SK-N-SH (cell line): ENCODE results near the gene RASL10A. TPM values are rescaled to one million over a fixed set of nuclear protein-coding genes. Genes with fewer than 3 reads are reported as not detected.

Experiments
- CTCF ChIA-PET: fragments of 300-600, 350-600 bp; formaldehyde crosslinking; extraction: SDS; loops from one replicate; lab custom pipeline; 2021; lab: Yijun Ruan, JAX
- POLR2A ChIA-PET: fragments of 350-600 bp; sonication (Branson Sonifier 250); formaldehyde crosslinking; extraction: SDS; loops from one replicate; lab custom pipeline; 2020; ENCODE audit warnings: antibody characterized with exemption, inconsistent platforms; lab: Yijun Ruan, JAX
- DNase-seq: peaks from one replicate; pipeline ENCODE4 v3.0.0; 2012
- H2AFZ ChIP-seq: fragments of 200-600 bp; sonication (generic); 2 replicates; pipeline ENCODE4 v1.8.1; 2016; ENCODE audit warnings: antibody characterized with exemption, mild to moderate bottlenecking, low read depth
- H3F3A ChIP-seq: fragments of 200-600 bp; sonication (generic); replicated peaks from 2 replicates; pipeline ENCODE3; 2016; ENCODE audit warnings: antibody characterized with exemption, mild to moderate bottlenecking; ENCODE audit not compliant: insufficient read depth
- H3K27ac ChIP-seq, 2 experiments: fragments of 200-500 bp in 1 of 2; fragments of 200-600 bp in 1 of 2; sonication (Bioruptor generic) in 1 of 2; sonication (generic), shearing (Covaris generic) in 1 of 2; 2 replicates each; pipeline versions ENCODE4 v1.5.1 to v1.6.1; 2014 to 2016; ENCODE audit warnings: low read depth in 2 of 2, inconsistent platforms in 1 of 2, low read length in 1 of 2, mild to moderate bottlenecking in 1 of 2, mixed read lengths in 1 of 2
- H3K27me3 ChIP-seq: fragments of 200-600 bp; sonication (generic), shearing (Covaris generic); 2 replicates; pipeline ENCODE4 v1.6.1; 2016; ENCODE audit warnings: mixed run types; ENCODE audit not compliant: insufficient read depth
- H3K36me3 ChIP-seq, 2 experiments: fragments of 200-500 bp in 1 of 2; fragments of 200-600 bp in 1 of 2; sonication (Bioruptor generic) in 1 of 2; sonication (generic) in 1 of 2; replicated peaks in 1 of 2; 2 replicates each; pipeline versions ENCODE3 to v1.5.1; 2014 to 2016; ENCODE audit warnings: low read length in 1 of 2, mild to moderate bottlenecking in 1 of 2; ENCODE audit not compliant: insufficient read depth in 2 of 2, control insufficient read depth in 1 of 2
- H3K4me1 ChIP-seq, 2 experiments: fragments of 200-500 bp in 1 of 2; fragments of 200-600 bp in 1 of 2; sonication (Bioruptor generic) in 1 of 2; sonication (generic), shearing (Covaris generic) in 1 of 2; 2 replicates each; pipeline versions ENCODE4 v1.5.1 to v1.6.1; 2014 to 2016; ENCODE audit warnings: low read depth in 1 of 2, low read length in 1 of 2, mixed run types in 1 of 2; ENCODE audit not compliant: insufficient read depth in 2 of 2, control insufficient read depth in 1 of 2
- H3K4me2 ChIP-seq: fragments of 200-600 bp; sonication (generic), shearing (Covaris generic); 2 replicates; pipeline ENCODE4 v1.6.1; 2017; ENCODE audit warnings: mixed run types
- H3K4me3 ChIP-seq, 2 experiments: fragments of 200-500 bp in 1 of 2; fragments of 200-600 bp in 1 of 2; sonication (Bioruptor generic) in 1 of 2; sonication (generic), shearing (Covaris generic) in 1 of 2; 2 replicates each; pipeline versions ENCODE4 v1.5.1 to v1.8.1; 2014 to 2016; ENCODE audit warnings: low read depth in 2 of 2, inconsistent platforms in 1 of 2, low read length in 1 of 2, mild to moderate bottlenecking in 1 of 2, mixed read lengths in 1 of 2, moderate library complexity in 1 of 2
- H3K79me2 ChIP-seq: fragments of 200-600 bp; sonication (generic); 2 replicates; pipeline ENCODE4 v1.8.1; 2017; ENCODE audit warnings: mild to moderate bottlenecking; ENCODE audit not compliant: insufficient read depth
- H3K9ac ChIP-seq: fragments of 200-600 bp; sonication (generic); 2 replicates; pipeline ENCODE4 v1.6.1; 2017; ENCODE audit warnings: mixed run types
- H3K9me2 ChIP-seq: fragments of 200-600 bp; sonication (generic); 2 replicates; pipeline ENCODE4 v1.6.1; 2017; ENCODE audit warnings: mixed run types
- H3K9me3 ChIP-seq: fragments of 200-600 bp; sonication (generic); 2 replicates; pipeline ENCODE4 v1.6.1; 2017; ENCODE audit warnings: mixed run types, mild to moderate bottlenecking, moderate library complexity
- H4K20me1 ChIP-seq: fragments of 200-600 bp; sonication (generic); 2 replicates; pipeline ENCODE4 v1.6.1; 2017; ENCODE audit warnings: mild to moderate bottlenecking, mixed run types; ENCODE audit not compliant: insufficient read depth
- CHD2 ChIP-seq: fragments of 150-350 bp; IDR thresholded peaks from 2 replicates; pipeline ENCODE4 v1.6.1; 2018; ENCODE audit warnings: low read length; ENCODE audit not compliant: partially characterized antibody
- EP300 ChIP-seq, 2 experiments: IDR thresholded peaks; 2 replicates each; pipeline versions ENCODE4 v1.4.0 to v1.6.1; 2012; ENCODE audit warnings: borderline replicate concordance in 1 of 2, low read depth in 1 of 2, low read length in 1 of 2
- EZH2phosphoT487 ChIP-seq: fragments of 200-600 bp; sonication (generic); IDR thresholded peaks from 2 replicates; pipeline ENCODE4 v1.6.1; 2017; ENCODE audit warnings: low read depth, mixed run types, mild to moderate bottlenecking, antibody characterized with exemption, moderate library complexity, borderline replicate concordance
- FOXJ3 ChIP-seq: sonication (generic); formaldehyde crosslinking; IDR thresholded peaks from 2 replicates; pipeline ENCODE4 v1.5.1; 2020; ENCODE audit warnings: mild to moderate bottlenecking, missing genetic modification reagents
- FOXM1 ChIP-seq: IDR thresholded peaks from 2 replicates; pipeline ENCODE4 v1.4.0; 2012; ENCODE audit warnings: low read depth, mild to moderate bottlenecking
- GABPA ChIP-seq: IDR thresholded peaks from 2 replicates; pipeline ENCODE4 v1.4.0; 2012; ENCODE audit warnings: low read depth, mild to moderate bottlenecking
- JUND ChIP-seq: IDR thresholded peaks from 2 replicates; pipeline ENCODE4 v1.4.0; 2012
- NRF1 ChIP-seq: IDR thresholded peaks from 2 replicates; pipeline ENCODE4 v1.6.1; 2012; ENCODE audit warnings: low read depth, mild to moderate bottlenecking, low read length
- PBX3 ChIP-seq: IDR thresholded peaks from 2 replicates; pipeline ENCODE4; 2012
- RCOR1 ChIP-seq: fragments of 150-350 bp; IDR thresholded peaks from 2 replicates; pipeline ENCODE4 v1.6.1; 2017; ENCODE audit warnings: antibody characterized with exemption, low read length
- RFX5 ChIP-seq: IDR thresholded peaks from 2 replicates; pipeline ENCODE4 v1.6.1; 2012; ENCODE audit warnings: mild to moderate bottlenecking, improper control_type of control experiment, low read length
- RXRA ChIP-seq: IDR thresholded peaks from 2 replicates; pipeline ENCODE4 v1.4.0; 2012; ENCODE audit warnings: low read depth, mild to moderate bottlenecking, borderline replicate concordance
- SIN3A ChIP-seq: IDR thresholded peaks from 2 replicates; pipeline ENCODE4 v1.6.1; 2012; ENCODE audit warnings: low read depth, mild to moderate bottlenecking, low read length, moderate library complexity, borderline replicate concordance
- TAF1 ChIP-seq: IDR thresholded peaks from 2 replicates; pipeline ENCODE4 v1.6.1; 2012; ENCODE audit warnings: low read depth, mild to moderate bottlenecking, low read length, moderate library complexity, borderline replicate concordance
- TCF12 ChIP-seq: IDR thresholded peaks from 2 replicates; pipeline ENCODE4 v1.4.0; 2012
- TEAD4 ChIP-seq: IDR thresholded peaks from 2 replicates; pipeline ENCODE4 v1.4.0; 2012; ENCODE audit warnings: mild to moderate bottlenecking, borderline replicate concordance; ENCODE audit not compliant: insufficient read depth
- YY1 ChIP-seq: IDR thresholded peaks from 2 replicates; pipeline ENCODE4 v1.4.0; 2012; ENCODE audit warnings: low read depth, mild to moderate bottlenecking
- WGBS: methylation state at CpG from one replicate; pipeline ENCODE4 v1.1.6; 2017; ENCODE audit warnings: low lambda C conversion rate; 5-methylcytosine and 5-hydroxymethylcytosine counted together
- polyA plus RNA-seq, 3 experiments: library from polyadenylated mRNA; depleted of rRNA; stranded (reverse); fragments of >200 nt; gene quantifications; 2 replicates each; pipeline ENCODE4 v1.2.3, GENCODE V29; 2012
- TF ChIP-seq, protein P1 (sequence below): fragments of 150-350 bp; IDR thresholded peaks from 2 replicates; pipeline ENCODE4 v1.6.1; 2017; ENCODE audit warnings: antibody characterized with exemption, low read length, low read depth, borderline replicate concordance
- TF ChIP-seq, protein P2 (sequence below): IDR thresholded peaks from 2 replicates; pipeline ENCODE4 v1.4.0; 2012; ENCODE audit warnings: low read depth, borderline replicate concordance
- TF ChIP-seq, protein P3 (sequence below): IDR thresholded peaks from 2 replicates; pipeline ENCODE4 v1.6.1; 2012; ENCODE audit warnings: mild to moderate bottlenecking, low read depth, low read length, moderate library complexity

Gene RASL10A
- polyA plus RNA-seq, 1 of the 3 experiments (the other 2 are of a cell fraction) = 0.36 TPM

- peaks cover 69% of the 10 kb centered on the region for H4K20me1 ChIP-seq
- H3K79me2 ChIP-seq = peaks cover 76% of the 10 kb centered on the region
- H3K9ac ChIP-seq = no peak overlapping the region
- no peak overlapping the region for H2AFZ ChIP-seq
- no peaks in the 10 kb centered on the region for H3K9me2 ChIP-seq
- no peak overlapping the region for H3K27ac ChIP-seq
- no peak for DNase-seq
- no peaks in the 10 kb centered on the region for H3K9me3 ChIP-seq
- peaks cover 38% of the 10 kb centered on the region for H3F3A ChIP-seq
- H3K4me2 ChIP-seq = no peak overlapping the region
- no peaks in the 10 kb centered on the region for H3K4me1 ChIP-seq
- H3K36me3 ChIP-seq = peaks cover 83 to 99% of the 10 kb centered on the region in 2 experiments
- H3K4me3 ChIP-seq = no peak overlapping the region
- no peaks in the 10 kb centered on the region for H3K27me3 ChIP-seq
- ChIA-PET CTCF (interaction anchor here (0.6 to 1.4 kb wide), 2 partner anchors 21 to 58 kb away, joined by 3 to 4 read pairs; no protein-coding TSS in a partner anchor), POLR2A (no interaction called here)
- TF ChIP-seq TEAD4 = no peak
- TF ChIP-seq, protein P1, sequence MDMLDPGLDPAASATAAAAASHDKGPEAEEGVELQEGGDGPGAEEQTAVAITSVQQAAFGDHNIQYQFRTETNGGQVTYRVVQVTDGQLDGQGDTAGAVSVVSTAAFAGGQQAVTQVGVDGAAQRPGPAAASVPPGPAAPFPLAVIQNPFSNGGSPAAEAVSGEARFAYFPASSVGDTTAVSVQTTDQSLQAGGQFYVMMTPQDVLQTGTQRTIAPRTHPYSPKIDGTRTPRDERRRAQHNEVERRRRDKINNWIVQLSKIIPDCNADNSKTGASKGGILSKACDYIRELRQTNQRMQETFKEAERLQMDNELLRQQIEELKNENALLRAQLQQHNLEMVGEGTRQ = no peak
Measured at GRCh38 chr22:29292379-29292778, 23.1 kb downstream of the RASL10A start.

DNA sequence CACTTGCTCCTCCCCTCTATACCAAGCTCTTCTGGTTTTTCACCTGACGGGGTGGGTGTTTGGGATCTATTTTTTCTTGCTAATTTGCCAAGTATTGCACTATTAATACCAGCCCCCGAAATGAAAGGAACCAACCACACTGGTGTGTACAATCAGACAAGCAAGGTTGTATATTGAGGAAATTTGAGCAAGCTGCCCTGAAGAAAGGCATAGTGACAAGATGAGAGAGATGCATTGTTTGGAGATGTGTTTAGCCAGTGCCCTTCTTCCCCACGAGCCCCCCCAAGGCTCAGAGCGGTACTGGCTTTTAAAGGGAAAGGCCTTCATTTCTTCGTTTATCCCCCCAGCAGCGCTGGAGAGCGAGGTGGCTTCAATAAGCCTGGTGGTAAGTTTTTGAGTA, 24.3 kb downstream of the RASL10A start:
- peaks cover 75% of the 10 kb centered on the region for H4K20me1 ChIP-seq
- POLR2A ChIA-PET = no interaction called here
- CTCF ChIA-PET = interaction anchor here (1.0 kb wide), 1 partner anchor 68 kb away, joined by 3 read pairs; no protein-coding TSS in a partner anchor

More for the DNA sequence above, 24.3 kb downstream of the RASL10A start:
- Histone ChIP-seq H3K4me2 (no peak overlapping the region), H2AFZ (no peak overlapping the region), H3F3A (peaks cover 34% of the 10 kb centered on the region), H3K9me3 (no peaks in the 10 kb centered on the region), H3K4me1 (no peaks in the 10 kb centered on the region), H3K27ac (no peak overlapping the region), H3K36me3 (peaks cover 81 to 98% of the 10 kb centered on the region in 2 experiments), H3K9ac (no peak overlapping the region), H3K4me3 (no peak overlapping the region), H3K9me2 (no peaks in the 10 kb centered on the region), H3K79me2 (peaks cover 87% of the 10 kb centered on the region), H3K27me3 (no peaks in the 10 kb centered on the region)
- peak; percentile 30 for DNase-seq
- no peak for TF ChIP-seq EP300 (IDR thresholded peaks at IDR 0.05; ENCODE audit: borderline replicate concordance in 1 of 2, low read depth in 1 of 2, low read length in 1 of 2)
- TF ChIP-seq TAF1 = no peak
- no peak for TF ChIP-seq RFX5
- TF ChIP-seq, protein P2, sequence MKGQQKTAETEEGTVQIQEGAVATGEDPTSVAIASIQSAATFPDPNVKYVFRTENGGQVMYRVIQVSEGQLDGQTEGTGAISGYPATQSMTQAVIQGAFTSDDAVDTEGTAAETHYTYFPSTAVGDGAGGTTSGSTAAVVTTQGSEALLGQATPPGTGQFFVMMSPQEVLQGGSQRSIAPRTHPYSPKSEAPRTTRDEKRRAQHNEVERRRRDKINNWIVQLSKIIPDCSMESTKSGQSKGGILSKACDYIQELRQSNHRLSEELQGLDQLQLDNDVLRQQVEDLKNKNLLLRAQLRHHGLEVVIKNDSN = no peak
- TF ChIP-seq CHD2 = no peak
- no peak for TF ChIP-seq YY1
- TF ChIP-seq JUND = no peak
- TF ChIP-seq SIN3A = no peak
- TF ChIP-seq, protein P1 = no peak
- TF ChIP-seq, protein P3, sequence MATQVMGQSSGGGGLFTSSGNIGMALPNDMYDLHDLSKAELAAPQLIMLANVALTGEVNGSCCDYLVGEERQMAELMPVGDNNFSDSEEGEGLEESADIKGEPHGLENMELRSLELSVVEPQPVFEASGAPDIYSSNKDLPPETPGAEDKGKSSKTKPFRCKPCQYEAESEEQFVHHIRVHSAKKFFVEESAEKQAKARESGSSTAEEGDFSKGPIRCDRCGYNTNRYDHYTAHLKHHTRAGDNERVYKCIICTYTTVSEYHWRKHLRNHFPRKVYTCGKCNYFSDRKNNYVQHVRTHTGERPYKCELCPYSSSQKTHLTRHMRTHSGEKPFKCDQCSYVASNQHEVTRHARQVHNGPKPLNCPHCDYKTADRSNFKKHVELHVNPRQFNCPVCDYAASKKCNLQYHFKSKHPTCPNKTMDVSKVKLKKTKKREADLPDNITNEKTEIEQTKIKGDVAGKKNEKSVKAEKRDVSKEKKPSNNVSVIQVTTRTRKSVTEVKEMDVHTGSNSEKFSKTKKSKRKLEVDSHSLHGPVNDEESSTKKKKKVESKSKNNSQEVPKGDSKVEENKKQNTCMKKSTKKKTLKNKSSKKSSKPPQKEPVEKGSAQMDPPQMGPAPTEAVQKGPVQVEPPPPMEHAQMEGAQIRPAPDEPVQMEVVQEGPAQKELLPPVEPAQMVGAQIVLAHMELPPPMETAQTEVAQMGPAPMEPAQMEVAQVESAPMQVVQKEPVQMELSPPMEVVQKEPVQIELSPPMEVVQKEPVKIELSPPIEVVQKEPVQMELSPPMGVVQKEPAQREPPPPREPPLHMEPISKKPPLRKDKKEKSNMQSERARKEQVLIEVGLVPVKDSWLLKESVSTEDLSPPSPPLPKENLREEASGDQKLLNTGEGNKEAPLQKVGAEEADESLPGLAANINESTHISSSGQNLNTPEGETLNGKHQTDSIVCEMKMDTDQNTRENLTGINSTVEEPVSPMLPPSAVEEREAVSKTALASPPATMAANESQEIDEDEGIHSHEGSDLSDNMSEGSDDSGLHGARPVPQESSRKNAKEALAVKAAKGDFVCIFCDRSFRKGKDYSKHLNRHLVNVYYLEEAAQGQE = no peak
- TF ChIP-seq RXRA = no peak
- TF ChIP-seq FOXM1 = no peak
- no peak for TF ChIP-seq GABPA
- no peak for TF ChIP-seq PBX3
- no peak for TF ChIP-seq RCOR1
- TF ChIP-seq TCF12 = no peak
- no peak for TF ChIP-seq FOXJ3
- TF ChIP-seq EZH2phosphoT487 = no peak
- no peak for TF ChIP-seq NRF1
- WGBS = 85% methylated on average over 7 of the region's 7 CpGs
